GM12878 (cell line): ENCODE data around the gene SFXN5. TPM values are rescaled to one million over a fixed set of nuclear protein-coding genes. Genes with fewer than 3 reads are reported as not detected.

ENCODE experiments used
- ATAC-seq: fragments of 200-7000 bp; cut with Tn5 transposase; 3 replicates; pipeline ENCODE4 v1.9.1; 2020; ENCODE audit warnings: mild to moderate bottlenecking, moderate library complexity
- BruUV-seq: library from RNA; stranded (reverse); fragments of 400-500 nt; replicated peaks from 2 replicates; lab custom pipeline; 2021; lab: Mats Ljungman, UMichigan
- CTCF ChIA-PET: fragments of 300-600 bp; sonication (Branson Sonifier 250); formaldehyde crosslinking; extraction: SDS; loops from one replicate; lab custom pipeline; 2021; ENCODE audit warnings: inconsistent platforms; lab: Yijun Ruan, JAX
- POLR2A ChIA-PET: fragments of 350-600 bp; formaldehyde crosslinking; extraction: SDS; loops from one replicate; lab custom pipeline; 2021; ENCODE audit warnings: inconsistent platforms; lab: Charles Lee
- RAD21 ChIA-PET: fragments of 300-600 bp; sonication (Branson Sonifier 250); formaldehyde crosslinking; loops from one replicate; lab custom pipeline; 2023; ENCODE audit warnings: antibody characterized with exemption; ENCODE audit not compliant: unreplicated experiment; lab: Charles Lee
- SMC1A ChIA-PET: fragments of 300-600 bp; sonication (Branson Sonifier 250); formaldehyde crosslinking; loops from one replicate; lab custom pipeline; 2023; ENCODE audit not compliant: unreplicated experiment, uncharacterized antibody; lab: Charles Lee
- DNase-seq: peaks from one replicate; pipeline ENCODE4 v3.0.0-alpha.2; 2011; ENCODE audit warnings: low read depth, low spot score
- FAIRE-seq: peaks from 3 replicates; lab custom pipeline; 2011; peaks lifted over from hg19 to GRCh38; lab: Jason Lieb, UNC
- H2AFZ ChIP-seq: 2 replicates; pipeline ENCODE4 v1.6.0; 2011; ENCODE audit warnings: low read depth, low read length, control low read depth; ENCODE audit not compliant: control insufficient read depth
- H3K27ac ChIP-seq: 2 replicates; pipeline ENCODE4 v1.5.1; 2011; ENCODE audit warnings: control low read depth; ENCODE audit not compliant: control insufficient read depth, insufficient read depth
- H3K27me3 ChIP-seq, 2 experiments: replicated peaks in 1 of 2; 2 replicates each; pipeline versions ENCODE4 v1.6.0 to v1.6.1; 2011; ENCODE audit warnings: low read length in 1 of 2; ENCODE audit not compliant: control insufficient read depth in 2 of 2, insufficient read depth in 2 of 2
- H3K36me3 ChIP-seq, 2 experiments: 2 replicates each; pipeline ENCODE4 v1.5.1; 2011; ENCODE audit warnings: low read length in 1 of 2; ENCODE audit not compliant: control insufficient read depth in 2 of 2, insufficient read depth in 2 of 2
- H3K4me1 ChIP-seq: 2 replicates; pipeline ENCODE4 v1.6.1; 2011; ENCODE audit warnings: mild to moderate bottlenecking, low read length, moderate library complexity, mixed read lengths; ENCODE audit not compliant: control insufficient read depth, insufficient read depth
- H3K4me2 ChIP-seq: 2 replicates; pipeline ENCODE4 v1.6.0; 2011; ENCODE audit warnings: control low read depth; ENCODE audit not compliant: control insufficient read depth, insufficient read depth
- H3K4me3 ChIP-seq: fragments of 200-600 bp; sonication (generic); 2 replicates; pipeline ENCODE4 v1.5.1; 2016
- H3K79me2 ChIP-seq: 2 replicates; pipeline ENCODE4 v1.6.0; 2011; ENCODE audit warnings: low read length; ENCODE audit not compliant: control insufficient read depth, insufficient read depth
- H3K9ac ChIP-seq: 2 replicates; pipeline ENCODE4 v1.8.0; 2011; ENCODE audit warnings: low read length, control low read depth, mixed read lengths; ENCODE audit not compliant: control insufficient read depth, insufficient read depth
- H3K9me3 ChIP-seq: replicated peaks from 3 replicates; pipeline ENCODE4 v1.5.1; 2011; ENCODE audit warnings: mild to moderate bottlenecking, low read length; ENCODE audit not compliant: control insufficient read depth, insufficient read depth
- H4K20me1 ChIP-seq: 2 replicates; pipeline ENCODE4 v1.6.0; 2011; ENCODE audit not compliant: control insufficient read depth, insufficient read depth
- BACH1 ChIP-seq: fragments of 450-650 bp; IDR thresholded peaks from 2 replicates; pipeline ENCODE4 v1.6.1; 2017; ENCODE audit warnings: mild to moderate bottlenecking, borderline replicate concordance
- BHLHE40 ChIP-seq, 2 experiments: fragments of 450-650 bp in 1 of 2; IDR thresholded peaks; 2 replicates each; pipeline ENCODE4 v1.6.1; 2011 to 2017; ENCODE audit warnings: low read depth in 2 of 2, borderline replicate concordance in 1 of 2, improper control_type of control experiment in 1 of 2, low read length in 1 of 2, mild to moderate bottlenecking in 1 of 2
- DPF2 ChIP-seq: fragments of 450-650 bp; IDR thresholded peaks from 2 replicates; pipeline ENCODE4 v1.6.1; 2017; ENCODE audit warnings: mild to moderate bottlenecking
- HDGF ChIP-seq: fragments of 450-650 bp; IDR thresholded peaks from 2 replicates; pipeline ENCODE4 v1.6.1; 2016; ENCODE audit warnings: antibody characterized with exemption
- MYB ChIP-seq: fragments of 150-350 bp; IDR thresholded peaks from 2 replicates; pipeline ENCODE4 v1.6.1; 2014; ENCODE audit warnings: mild to moderate bottlenecking, low read depth, low read length, borderline replicate concordance
- NR2C2 ChIP-seq: IDR thresholded peaks from 2 replicates; pipeline ENCODE4 v1.6.1; 2011; ENCODE audit warnings: borderline replicate concordance, low read depth; ENCODE audit not compliant: control insufficient read depth, insufficient read length
- SIX5 ChIP-seq: IDR thresholded peaks from 2 replicates; pipeline ENCODE4 v1.6.1; 2011; ENCODE audit warnings: mild to moderate bottlenecking, low read depth, low read length, moderate library complexity; ENCODE audit not compliant: severe bottlenecking
- SREBF1 ChIP-seq: IDR thresholded peaks from 2 replicates; pipeline ENCODE4 v1.6.1; 2012; ENCODE audit warnings: mild to moderate bottlenecking, low read length
- YY1 ChIP-seq: IDR thresholded peaks from 2 replicates; pipeline ENCODE4 v1.6.1; 2011; ENCODE audit warnings: low read depth, mild to moderate bottlenecking, low read length
- ZNF207 ChIP-seq: fragments of 450-650 bp; IDR thresholded peaks from 2 replicates; pipeline ENCODE4 v1.6.1; 2014; ENCODE audit warnings: antibody characterized with exemption, mild to moderate bottlenecking, borderline replicate concordance
- ZSCAN29 ChIP-seq: fragments of 450-650 bp; IDR thresholded peaks from 2 replicates; pipeline ENCODE4 v1.6.1; 2017; ENCODE audit warnings: mild to moderate bottlenecking, moderate library complexity
- WGBS: methylation state at CpG from one replicate; pipeline ENCODE4 v1.1.6; 2016; ENCODE audit warnings: low lambda C conversion rate; ENCODE audit not compliant: insufficient replicate concordance, insufficient coverage; ENCODE audit errors: missing lambda C conversion rate; 5-methylcytosine and 5-hydroxymethylcytosine counted together
- in situ Hi-C: fragments of 300-500 bp; cut with MboI; formaldehyde crosslinking; loops from 9 replicates; pipeline ENCODE4 v1.14.3; 2018; ENCODE audit warnings: mixed read lengths
- intact Hi-C: fragments of 100-400 bp; cut with micrococcal nuclease; formaldehyde crosslinking; loops from one replicate; pipeline ENCODE4 v1.14.2; 2022; ENCODE audit not compliant: unreplicated experiment
- polyA plus RNA-seq, 11 experiments: library from polyadenylated mRNA; depleted of rRNA in 4 of 11; unstranded in 6 of 11; stranded (reverse) in 5 of 11; fragments of >200 nt; fragmentation: Nextera tagmentation in 4 of 11; fragmentation: Illumina TruSeq in 1 of 11; extraction: Ambion mirVana in 4 of 11; extraction: Trizol in 1 of 11; gene quantifications; 1 replicate in 1 of 11; 2 replicates in 10 of 11; pipeline versions ENCODE4 v1.2.1 to v1.2.3, GENCODE V29; 2011 to 2016; ENCODE audit warnings: inconsistent platforms in 2 of 11, missing spikeins in 2 of 11, low read depth in 1 of 11
- total RNA-seq, 4 experiments: library from RNA; depleted of rRNA in 3 of 4; stranded (reverse); fragments of >200 nt in 3 of 4; fragmentation: Illumina TruSeq in 1 of 4; extraction: Trizol in 1 of 4; gene quantifications; 2 replicates each; pipeline versions ENCODE4 v1.2.1 to v1.2.3, GENCODE V29; 2013 to 2021
- TF ChIP-seq, protein P1 (sequence below), 3 experiments: IDR thresholded peaks in 2 of 3; conservative IDR thresholded peaks in 1 of 3; 2 replicates each; pipeline ENCODE4 v1.5.1; 2011; ENCODE audit warnings: low read depth in 3 of 3, low read length in 3 of 3, mild to moderate bottlenecking in 3 of 3, control low read depth in 2 of 3, moderate library complexity in 2 of 3, inconsistent platforms in 1 of 3, mixed read lengths in 1 of 3; ENCODE audit not compliant: control insufficient read depth in 2 of 3, insufficient read depth in 1 of 3; ENCODE audit errors: extremely low read depth in 1 of 3
- TF ChIP-seq, protein P2 (sequence below): fragments of 450-650 bp; IDR thresholded peaks from 2 replicates; pipeline ENCODE4 v1.6.1; 2016; ENCODE audit warnings: mild to moderate bottlenecking
- TF ChIP-seq, protein P3 (sequence below): IDR thresholded peaks from 2 replicates; pipeline ENCODE4 v1.6.1; 2012; ENCODE audit warnings: improper control_type of control experiment, low read depth, low read length; ENCODE audit not compliant: insufficient replicate concordance

The SFXN5 gene
- total and polyA plus RNA-seq, 10 of the 15 experiments (the other 5 are each of a cell fraction or from before 2014, with no cell fraction given): 3.3 to 15.9 (median 11.2) TPM

DNA sequence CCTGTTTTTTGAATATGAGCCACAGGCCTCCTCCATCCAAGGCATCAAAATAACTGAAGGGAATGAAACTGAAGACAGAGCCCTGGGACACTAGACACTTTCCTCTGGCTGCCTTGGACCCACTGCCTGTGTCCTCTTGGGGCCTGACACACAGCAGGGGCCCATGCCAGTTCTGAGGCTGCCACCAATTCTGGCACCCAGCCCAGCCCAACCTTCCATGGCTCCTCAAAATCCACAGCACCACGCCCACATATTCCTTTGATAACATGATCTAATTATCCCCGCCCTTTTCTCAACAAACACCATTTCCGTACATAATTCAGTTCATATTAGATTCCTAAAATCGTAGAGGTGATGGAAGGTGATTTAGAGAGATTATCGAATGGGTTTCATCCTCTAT, 90.0 kb downstream of the SFXN5 start (continued):
- TF ChIP-seq, protein P1, sequence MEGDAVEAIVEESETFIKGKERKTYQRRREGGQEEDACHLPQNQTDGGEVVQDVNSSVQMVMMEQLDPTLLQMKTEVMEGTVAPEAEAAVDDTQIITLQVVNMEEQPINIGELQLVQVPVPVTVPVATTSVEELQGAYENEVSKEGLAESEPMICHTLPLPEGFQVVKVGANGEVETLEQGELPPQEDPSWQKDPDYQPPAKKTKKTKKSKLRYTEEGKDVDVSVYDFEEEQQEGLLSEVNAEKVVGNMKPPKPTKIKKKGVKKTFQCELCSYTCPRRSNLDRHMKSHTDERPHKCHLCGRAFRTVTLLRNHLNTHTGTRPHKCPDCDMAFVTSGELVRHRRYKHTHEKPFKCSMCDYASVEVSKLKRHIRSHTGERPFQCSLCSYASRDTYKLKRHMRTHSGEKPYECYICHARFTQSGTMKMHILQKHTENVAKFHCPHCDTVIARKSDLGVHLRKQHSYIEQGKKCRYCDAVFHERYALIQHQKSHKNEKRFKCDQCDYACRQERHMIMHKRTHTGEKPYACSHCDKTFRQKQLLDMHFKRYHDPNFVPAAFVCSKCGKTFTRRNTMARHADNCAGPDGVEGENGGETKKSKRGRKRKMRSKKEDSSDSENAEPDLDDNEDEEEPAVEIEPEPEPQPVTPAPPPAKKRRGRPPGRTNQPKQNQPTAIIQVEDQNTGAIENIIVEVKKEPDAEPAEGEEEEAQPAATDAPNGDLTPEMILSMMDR (IDR thresholded peaks at IDR 0.05 in 2 of 3, conservative IDR thresholded peaks at IDR 0.05 in 1 of 3; ENCODE audit: control insufficient read depth in 2 of 3, extremely low read depth in 1 of 3, insufficient read depth in 1 of 3, low read depth in 3 of 3, low read length in 3 of 3): no peak
- TF ChIP-seq HDGF (no peak), NR2C2 (no peak), SIX5 (no peak), ZNF207 (no peak), DPF2 (no peak), BACH1 (no peak), MYB (no peak), BHLHE40 (IDR thresholded peaks at IDR 0.05; ENCODE audit: borderline replicate concordance in 1 of 2, low read depth in 2 of 2, low read length in 1 of 2) (no peak)
- TF ChIP-seq, all 136 proteins: peak for 0

DNA sequence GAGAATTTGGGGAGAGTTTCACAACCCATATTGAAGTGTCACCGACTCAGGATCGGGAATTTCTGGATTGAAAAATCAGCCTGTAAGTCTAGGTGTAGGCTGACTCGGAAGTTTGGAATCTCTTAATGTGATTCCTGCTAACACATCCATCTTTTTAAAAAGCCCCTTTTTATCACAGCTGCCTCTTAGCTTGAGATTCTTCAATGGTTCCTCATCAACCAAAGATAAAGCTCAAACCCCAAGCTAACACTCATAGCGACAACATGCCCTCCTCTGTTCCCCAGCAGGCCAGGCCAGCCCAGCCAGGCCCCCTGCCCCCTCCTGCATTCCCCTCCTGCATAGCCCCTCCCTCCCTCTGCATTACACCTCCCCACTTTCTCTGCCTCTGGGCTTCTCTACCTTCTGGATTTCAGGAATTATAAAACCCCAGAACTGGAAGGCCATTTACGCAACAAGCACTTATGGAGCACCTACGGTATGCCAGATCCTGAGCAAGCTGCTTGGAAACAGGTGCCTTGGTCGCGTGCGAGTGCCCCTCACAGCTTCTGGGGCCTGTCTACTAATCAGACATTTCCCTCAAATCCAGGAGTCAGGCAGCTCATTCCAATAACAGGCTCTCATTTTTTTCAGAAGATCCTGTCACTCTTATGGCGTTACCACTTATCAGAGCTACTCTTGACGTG, 90.8 kb downstream of the SFXN5 start:
- POLR2A ChIA-PET: no interaction called here
- Histone ChIP-seq H4K20me1 (no peaks in the 10 kb centered on the region), H3K9ac (no peak overlapping the region), H3K9me3 (no peaks in the 10 kb centered on the region), H2AFZ (no peak overlapping the region), H3K79me2 (no peaks in the 10 kb centered on the region), H3K4me1 (no peaks in the 10 kb centered on the region), H3K4me3 (no peak overlapping the region), H3K27me3 (no peaks in the 10 kb centered on the region), H3K27ac (no peak overlapping the region), H3K4me2 (no peak overlapping the region), H3K36me3 (no peaks in the 10 kb centered on the region)
- TF ChIP-seq SREBF1 (no peak), ZSCAN29 (no peak), YY1 (no peak), DPF2 (no peak)
- TF ChIP-seq, protein P2, sequence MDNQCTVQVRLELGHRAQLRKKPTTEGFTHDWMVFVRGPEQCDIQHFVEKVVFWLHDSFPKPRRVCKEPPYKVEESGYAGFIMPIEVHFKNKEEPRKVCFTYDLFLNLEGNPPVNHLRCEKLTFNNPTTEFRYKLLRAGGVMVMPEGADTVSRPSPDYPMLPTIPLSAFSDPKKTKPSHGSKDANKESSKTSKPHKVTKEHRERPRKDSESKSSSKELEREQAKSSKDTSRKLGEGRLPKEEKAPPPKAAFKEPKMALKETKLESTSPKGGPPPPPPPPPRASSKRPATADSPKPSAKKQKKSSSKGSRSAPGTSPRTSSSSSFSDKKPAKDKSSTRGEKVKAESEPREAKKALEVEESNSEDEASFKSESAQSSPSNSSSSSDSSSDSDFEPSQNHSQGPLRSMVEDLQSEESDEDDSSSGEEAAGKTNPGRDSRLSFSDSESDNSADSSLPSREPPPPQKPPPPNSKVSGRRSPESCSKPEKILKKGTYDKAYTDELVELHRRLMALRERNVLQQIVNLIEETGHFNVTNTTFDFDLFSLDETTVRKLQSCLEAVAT: no peak
- TF ChIP-seq, protein P3, sequence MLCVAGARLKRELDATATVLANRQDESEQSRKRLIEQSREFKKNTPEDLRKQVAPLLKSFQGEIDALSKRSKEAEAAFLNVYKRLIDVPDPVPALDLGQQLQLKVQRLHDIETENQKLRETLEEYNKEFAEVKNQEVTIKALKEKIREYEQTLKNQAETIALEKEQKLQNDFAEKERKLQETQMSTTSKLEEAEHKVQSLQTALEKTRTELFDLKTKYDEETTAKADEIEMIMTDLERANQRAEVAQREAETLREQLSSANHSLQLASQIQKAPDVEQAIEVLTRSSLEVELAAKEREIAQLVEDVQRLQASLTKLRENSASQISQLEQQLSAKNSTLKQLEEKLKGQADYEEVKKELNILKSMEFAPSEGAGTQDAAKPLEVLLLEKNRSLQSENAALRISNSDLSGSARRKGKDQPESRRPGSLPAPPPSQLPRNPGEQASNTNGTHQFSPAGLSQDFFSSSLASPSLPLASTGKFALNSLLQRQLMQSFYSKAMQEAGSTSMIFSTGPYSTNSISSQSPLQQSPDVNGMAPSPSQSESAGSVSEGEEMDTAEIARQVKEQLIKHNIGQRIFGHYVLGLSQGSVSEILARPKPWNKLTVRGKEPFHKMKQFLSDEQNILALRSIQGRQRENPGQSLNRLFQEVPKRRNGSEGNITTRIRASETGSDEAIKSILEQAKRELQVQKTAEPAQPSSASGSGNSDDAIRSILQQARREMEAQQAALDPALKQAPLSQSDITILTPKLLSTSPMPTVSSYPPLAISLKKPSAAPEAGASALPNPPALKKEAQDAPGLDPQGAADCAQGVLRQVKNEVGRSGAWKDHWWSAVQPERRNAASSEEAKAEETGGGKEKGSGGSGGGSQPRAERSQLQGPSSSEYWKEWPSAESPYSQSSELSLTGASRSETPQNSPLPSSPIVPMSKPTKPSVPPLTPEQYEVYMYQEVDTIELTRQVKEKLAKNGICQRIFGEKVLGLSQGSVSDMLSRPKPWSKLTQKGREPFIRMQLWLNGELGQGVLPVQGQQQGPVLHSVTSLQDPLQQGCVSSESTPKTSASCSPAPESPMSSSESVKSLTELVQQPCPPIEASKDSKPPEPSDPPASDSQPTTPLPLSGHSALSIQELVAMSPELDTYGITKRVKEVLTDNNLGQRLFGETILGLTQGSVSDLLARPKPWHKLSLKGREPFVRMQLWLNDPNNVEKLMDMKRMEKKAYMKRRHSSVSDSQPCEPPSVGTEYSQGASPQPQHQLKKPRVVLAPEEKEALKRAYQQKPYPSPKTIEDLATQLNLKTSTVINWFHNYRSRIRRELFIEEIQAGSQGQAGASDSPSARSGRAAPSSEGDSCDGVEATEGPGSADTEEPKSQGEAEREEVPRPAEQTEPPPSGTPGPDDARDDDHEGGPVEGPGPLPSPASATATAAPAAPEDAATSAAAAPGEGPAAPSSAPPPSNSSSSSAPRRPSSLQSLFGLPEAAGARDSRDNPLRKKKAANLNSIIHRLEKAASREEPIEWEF: no peak
- no peak for DNase-seq
- RAD21 ChIA-PET: no interaction called here
- SMC1A ChIA-PET: no interaction called here
- intact Hi-C loops (no loop called here), in situ Hi-C loops (no loop called here)
- WGBS: 80% methylated on average over 11 of the region's 11 CpGs
- CTCF ChIA-PET: interaction anchor here (0.9 to 13.4 kb wide), 4 partner anchors 11 to 196 kb away, joined by 4 to 437 read pairs (median 6); partner anchors contain the start of gene SPR
- BruUV-seq: no TSS peak
- FAIRE-seq: no peak
- ATAC-seq: no peak
